Lower leg skin (tissue), 3 donors: ENCODE results near the gene NEK11.

ENCODE experiments used
- POLR2A ChIP-seq, 2 donors: fragments of 450-650 bp; IDR thresholded peaks; one replicate each; pipeline ENCODE4 v1.6.1; 2016 to 2017; ENCODE audit warnings: antibody characterized with exemption in 2 of 2, mild to moderate bottlenecking in 1 of 2, moderate library complexity in 1 of 2
- TF ChIP-seq, protein P1 (sequence below), 3 donors: fragments of 450-650 bp; IDR thresholded peaks; one replicate each; pipeline ENCODE4 v1.5.1; 2016; ENCODE audit warnings: antibody characterized with exemption in 3 of 3, mild to moderate bottlenecking in 3 of 3, moderate library complexity in 2 of 3

- TF ChIP-seq, protein P1, sequence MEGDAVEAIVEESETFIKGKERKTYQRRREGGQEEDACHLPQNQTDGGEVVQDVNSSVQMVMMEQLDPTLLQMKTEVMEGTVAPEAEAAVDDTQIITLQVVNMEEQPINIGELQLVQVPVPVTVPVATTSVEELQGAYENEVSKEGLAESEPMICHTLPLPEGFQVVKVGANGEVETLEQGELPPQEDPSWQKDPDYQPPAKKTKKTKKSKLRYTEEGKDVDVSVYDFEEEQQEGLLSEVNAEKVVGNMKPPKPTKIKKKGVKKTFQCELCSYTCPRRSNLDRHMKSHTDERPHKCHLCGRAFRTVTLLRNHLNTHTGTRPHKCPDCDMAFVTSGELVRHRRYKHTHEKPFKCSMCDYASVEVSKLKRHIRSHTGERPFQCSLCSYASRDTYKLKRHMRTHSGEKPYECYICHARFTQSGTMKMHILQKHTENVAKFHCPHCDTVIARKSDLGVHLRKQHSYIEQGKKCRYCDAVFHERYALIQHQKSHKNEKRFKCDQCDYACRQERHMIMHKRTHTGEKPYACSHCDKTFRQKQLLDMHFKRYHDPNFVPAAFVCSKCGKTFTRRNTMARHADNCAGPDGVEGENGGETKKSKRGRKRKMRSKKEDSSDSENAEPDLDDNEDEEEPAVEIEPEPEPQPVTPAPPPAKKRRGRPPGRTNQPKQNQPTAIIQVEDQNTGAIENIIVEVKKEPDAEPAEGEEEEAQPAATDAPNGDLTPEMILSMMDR (IDR thresholded peaks at IDR 0.05): no peak
- no peak for TF ChIP-seq POLR2A (IDR thresholded peaks at IDR 0.05)
Measured at GRCh38 chr3:131001071-131001470, 25.6 kb upstream of the NEK11 start.
